HG03097 (cell line): ENCODE data around the gene CASP9.
"Not testable (repeated sequence)": the region's sequence is repeated elsewhere in the genome, so short reads cannot be mapped to it uniquely, and the experiment has no call there.

Experiments
- ATAC-seq: cut with Tn5 transposase; IDR thresholded peaks from one replicate; pipeline ENCODE4 v1.9.1; 2021; ENCODE audit not compliant: unreplicated experiment, low FRiP score

CASP9 gene

GRCh38 chr1:15526021-15526489, 2.0 kb upstream of the CASP9 start:
- no peak for ATAC-seq

GRCh38 chr1:15525050-15526020, 1.3 kb upstream of the CASP9 start:
- ATAC-seq, result peak; percentile 38

GRCh38 chr1:15524283-15525049, 451 bp upstream of the CASP9 start:
- ATAC-seq, result peak; percentile 38

GRCh38 chr1:15523104-15524020, 653 bp downstream of the CASP9 start:
- ATAC-seq, result no peak

- no peak for ATAC-seq
Observed at GRCh38 chr1:15522551-15522950, 1.5 kb downstream of the CASP9 start.

- not testable (repeated sequence) for ATAC-seq
Observed at GRCh38 chr1:15521206-15521906, 2.7 kb downstream of the CASP9 start.

- no peak for ATAC-seq
Observed at GRCh38 chr1:15519625-15520024, 4.4 kb downstream of the CASP9 start.

GRCh38 chr1:15515022-15515663, 8.9 kb downstream of the CASP9 start:
- no peak for ATAC-seq

GRCh38 chr1:15514557-15514956, 9.5 kb downstream of the CASP9 start:
- not testable (repeated sequence) for ATAC-seq

- ATAC-seq, result no peak
Observed at GRCh38 chr1:15513919-15514318, 10.1 kb downstream of the CASP9 start.

- ATAC-seq, result no peak
Observed at GRCh38 chr1:15513192-15513591, 10.8 kb downstream of the CASP9 start.

GRCh38 chr1:15510611-15511405, 13.2 kb downstream of the CASP9 start:
- ATAC-seq, result no peak

GRCh38 chr1:15509586-15509985, 14.4 kb downstream of the CASP9 start:
- no peak for ATAC-seq

- ATAC-seq, result no peak
Observed at GRCh38 chr1:15508700-15509487, 15.1 kb downstream of the CASP9 start.

- ATAC-seq, result no peak
Observed at GRCh38 chr1:15507278-15507677, 16.7 kb downstream of the CASP9 start.

GRCh38 chr1:15506831-15507230, 17.2 kb downstream of the CASP9 start:
- no peak for ATAC-seq

GRCh38 chr1:15504436-15504835, 19.6 kb downstream of the CASP9 start:
- ATAC-seq, result no peak
